Frontal cortex (tissue), 4 donors: ENCODE measurements around the gene TEDC1. TPM values are rescaled to one million over a fixed set of nuclear protein-coding genes. Genes with fewer than 3 reads are reported as not detected.
"Not testable (repeated sequence)": the region's sequence is repeated elsewhere in the genome, so short reads cannot be mapped to it uniquely, and the experiment has no call there.

Experiments
- DNase-seq, 2 donors: peaks; one replicate each; pipeline ENCODE4 v3.0.0; 2012; ENCODE audit warnings: low spot score in 2 of 2
- FAIRE-seq: peaks from 2 replicates; lab custom pipeline; 2012; peaks lifted over from hg19 to GRCh38; lab: Jason Lieb, UNC
- total RNA-seq: library from RNA; depleted of rRNA; stranded (reverse); fragments of >200 nt; gene quantifications from one replicate; pipeline ENCODE4 v1.2.3, GENCODE V29; 2014
- donor health status: control.
- donor health status: control.
- donor health status: control.

Gene TEDC1
- total RNA-seq, 1 donor from 2014 or later: 5.7 TPM

GRCh38 chr14:105532735-105533141 lies 41.7 kb downstream of the TEDC1 start:
- no peak for DNase-seq
- no peak for FAIRE-seq

- no peak for FAIRE-seq
- no peak for DNase-seq
These were observed 42.3 kb downstream of the TEDC1 start for GRCh38 chr14:105533391-105533790.

- FAIRE-seq (no peak), DNase-seq (no peak)
These were observed 42.9 kb downstream of the TEDC1 start for GRCh38 chr14:105533811-105534498.

- DNase-seq: no peak
- no peak for FAIRE-seq
These were observed 43.5 kb downstream of the TEDC1 start for GRCh38 chr14:105534586-105534985.

- FAIRE-seq (no peak), DNase-seq (no peak)
These were observed 45.0 kb downstream of the TEDC1 start for GRCh38 chr14:105536051-105536450.

- DNase-seq (no peak), FAIRE-seq (no peak)
These were observed 45.9 kb downstream of the TEDC1 start for GRCh38 chr14:105536691-105537579.

GRCh38 chr14:105537580-105538474 lies 46.8 kb downstream of the TEDC1 start:
- FAIRE-seq (no peak), DNase-seq (peak; percentile 64 to 79)

- FAIRE-seq: no peak
- DNase-seq: no peak
These were observed 47.5 kb downstream of the TEDC1 start for GRCh38 chr14:105538481-105539049.

GRCh38 chr14:105540811-105541210 lies 49.8 kb downstream of the TEDC1 start:
- no peak for FAIRE-seq

GRCh38 chr14:105541218-105541875 lies 50.3 kb downstream of the TEDC1 start:
- DNase-seq: no peak

More at GRCh38 chr14:105540811-105541210, 49.8 kb downstream of the TEDC1 start:
- no peak for DNase-seq

GRCh38 chr14:105545676-105546075 lies 54.6 kb downstream of the TEDC1 start:
- FAIRE-seq, DNase-seq: not testable (repeated sequence)

More at GRCh38 chr14:105541218-105541875, 50.3 kb downstream of the TEDC1 start:
- FAIRE-seq: no peak

GRCh38 chr14:105546410-105546809 lies 55.4 kb downstream of the TEDC1 start:
- not testable (repeated sequence) for DNase-seq, FAIRE-seq

GRCh38 chr14:105547072-105547471 lies 56.0 kb downstream of the TEDC1 start:
- FAIRE-seq, DNase-seq: not testable (repeated sequence)

- DNase-seq (no peak), FAIRE-seq (no peak)
These were observed 56.7 kb downstream of the TEDC1 start for GRCh38 chr14:105547741-105548169.

Other genes starting within 250 kb of the TEDC1 start
- 52.2 TPM for gene BTBD6, start 242.7 kb upstream of the TEDC1 start, total RNA-seq
- 60.7 TPM for gene BRF1, start 190.2 kb upstream of the TEDC1 start, total RNA-seq
- gene PACS2, start 176.5 kb upstream of the TEDC1 start, total RNA-seq: 73.0 TPM
- 0.41 TPM for gene TEX22, start 92.7 kb upstream of the TEDC1 start, total RNA-seq
- 42.0 TPM for gene MTA1, start 71.4 kb upstream of the TEDC1 start, total RNA-seq
- 88.0 TPM for gene CRIP2, start 16.4 kb upstream of the TEDC1 start, total RNA-seq
- gene CRIP1, start 4.4 kb upstream of the TEDC1 start, total RNA-seq: not detected
- 24.5 TPM for gene TMEM121, start 35.3 kb downstream of the TEDC1 start, total RNA-seq